HG03060 (cell line): ENCODE measurements around the gene RTN4RL1.

Experiments used
- ATAC-seq: cut with Tn5 transposase; IDR thresholded peaks from one replicate; pipeline ENCODE4 v1.9.1; 2021; ENCODE audit warnings: low read depth, moderate number of reproducible peaks; ENCODE audit not compliant: unreplicated experiment

Gene RTN4RL1

DNA sequence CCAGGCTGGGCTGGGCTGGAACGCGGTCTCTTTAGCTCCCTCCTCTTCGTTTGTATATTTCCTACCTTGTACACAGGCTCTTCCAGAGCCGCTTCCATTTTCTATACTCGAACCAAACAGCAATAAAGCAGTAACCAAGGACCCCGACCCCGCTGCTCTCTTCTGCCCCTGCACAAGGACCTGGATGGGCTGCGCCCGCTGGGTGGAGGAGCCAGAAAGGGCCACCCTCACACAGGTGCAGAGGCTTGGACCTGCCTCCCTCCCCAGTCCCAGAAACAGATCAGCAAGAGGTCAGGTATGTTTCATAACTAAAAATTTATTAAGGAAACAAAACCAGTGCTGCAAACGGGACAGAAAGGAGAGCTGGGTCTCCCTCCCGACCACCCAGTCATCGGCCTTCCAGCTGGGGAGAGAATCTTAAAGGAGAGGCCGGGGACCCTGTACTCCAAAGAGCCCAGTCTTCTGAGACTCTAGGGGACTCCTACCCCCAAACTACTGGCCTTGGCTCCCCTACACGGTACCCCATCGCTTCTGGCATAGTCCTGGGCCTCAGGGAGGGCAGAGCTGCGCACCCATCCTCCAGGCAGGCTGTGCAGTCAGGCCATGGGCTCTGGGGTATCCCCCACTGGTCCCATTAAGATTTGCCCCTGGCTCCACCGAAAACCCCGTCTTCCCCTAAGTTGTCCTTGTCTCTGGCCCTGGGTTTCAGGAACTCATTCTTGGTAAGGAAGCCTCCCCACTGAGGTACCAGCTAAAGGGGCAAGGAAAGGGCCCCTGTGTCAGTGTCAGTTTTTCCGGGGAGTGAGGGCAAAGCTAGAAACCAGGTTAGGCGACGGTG, 34.6 kb upstream of the RTN4RL1 start:
- ATAC-seq, result no peak

DNA sequence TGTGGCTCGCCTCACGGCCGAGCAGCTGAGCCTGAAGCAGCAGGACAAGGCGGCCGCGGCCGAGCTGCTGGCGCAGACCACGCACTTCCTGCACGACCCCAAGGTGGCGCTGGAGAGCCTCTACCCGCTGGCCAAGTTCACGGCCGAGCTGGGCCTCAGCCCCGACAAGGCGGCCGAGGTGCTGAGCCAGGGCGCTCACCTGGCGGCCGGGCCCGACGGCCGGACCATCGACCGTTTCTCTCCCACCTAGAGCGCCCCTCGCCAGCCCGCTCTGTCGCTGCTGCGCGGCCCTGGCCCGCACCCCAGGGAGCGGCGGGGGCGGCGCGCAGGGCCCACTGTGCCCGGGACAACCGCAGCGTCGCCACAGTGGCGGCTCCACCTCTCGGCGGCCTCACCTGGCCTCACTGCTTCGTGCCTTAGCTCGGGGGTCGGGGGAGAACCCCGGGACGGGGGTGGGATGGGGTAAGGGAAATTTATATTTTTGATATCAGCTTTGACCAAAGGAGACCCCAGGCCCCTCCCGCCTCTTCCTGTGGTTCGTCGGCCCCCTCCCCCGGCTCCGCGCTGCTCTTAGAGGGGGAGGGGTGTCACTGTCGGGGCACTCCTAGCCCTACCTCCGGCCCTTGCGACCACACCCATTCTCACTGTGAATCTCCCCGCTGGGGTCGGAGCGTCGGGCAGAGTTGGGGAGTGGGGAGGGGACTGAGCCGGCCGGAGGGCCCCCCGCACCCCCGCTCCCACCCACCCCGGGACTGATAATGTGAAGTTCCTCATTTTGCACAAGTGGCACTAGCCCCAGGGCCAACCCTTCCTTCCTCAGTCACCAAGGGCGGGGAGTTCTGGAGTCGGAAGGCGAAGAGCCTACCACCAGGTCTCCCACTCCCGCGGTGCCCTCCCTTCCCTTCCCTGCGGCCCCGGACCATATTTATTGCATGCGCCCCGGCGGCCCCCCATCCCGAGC, 33.7 kb upstream of the RTN4RL1 start:
- no peak for ATAC-seq

DNA sequence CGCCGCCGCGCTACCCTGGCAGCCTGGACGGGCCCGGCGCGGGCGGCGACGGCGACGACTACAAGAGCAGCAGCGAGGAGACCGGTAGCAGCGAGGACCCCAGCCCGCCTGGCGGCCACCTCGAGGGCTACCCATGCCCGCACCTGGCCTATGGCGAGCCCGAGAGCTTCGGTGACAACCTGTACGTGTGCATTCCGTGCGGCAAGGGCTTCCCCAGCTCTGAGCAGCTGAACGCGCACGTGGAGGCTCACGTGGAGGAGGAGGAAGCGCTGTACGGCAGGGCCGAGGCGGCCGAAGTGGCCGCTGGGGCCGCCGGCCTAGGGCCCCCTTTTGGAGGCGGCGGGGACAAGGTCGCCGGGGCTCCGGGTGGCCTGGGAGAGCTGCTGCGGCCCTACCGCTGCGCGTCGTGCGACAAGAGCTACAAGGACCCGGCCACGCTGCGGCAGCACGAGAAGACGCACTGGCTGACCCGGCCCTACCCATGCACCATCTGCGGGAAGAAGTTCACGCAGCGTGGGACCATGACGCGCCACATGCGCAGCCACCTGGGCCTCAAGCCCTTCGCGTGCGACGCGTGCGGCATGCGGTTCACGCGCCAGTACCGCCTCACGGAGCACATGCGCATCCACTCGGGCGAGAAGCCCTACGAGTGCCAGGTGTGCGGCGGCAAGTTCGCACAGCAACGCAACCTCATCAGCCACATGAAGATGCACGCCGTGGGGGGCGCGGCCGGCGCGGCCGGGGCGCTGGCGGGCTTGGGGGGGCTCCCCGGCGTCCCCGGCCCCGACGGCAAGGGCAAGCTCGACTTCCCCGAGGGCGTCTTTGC, 32.8 kb upstream of the RTN4RL1 start:
- ATAC-seq, result no peak

DNA sequence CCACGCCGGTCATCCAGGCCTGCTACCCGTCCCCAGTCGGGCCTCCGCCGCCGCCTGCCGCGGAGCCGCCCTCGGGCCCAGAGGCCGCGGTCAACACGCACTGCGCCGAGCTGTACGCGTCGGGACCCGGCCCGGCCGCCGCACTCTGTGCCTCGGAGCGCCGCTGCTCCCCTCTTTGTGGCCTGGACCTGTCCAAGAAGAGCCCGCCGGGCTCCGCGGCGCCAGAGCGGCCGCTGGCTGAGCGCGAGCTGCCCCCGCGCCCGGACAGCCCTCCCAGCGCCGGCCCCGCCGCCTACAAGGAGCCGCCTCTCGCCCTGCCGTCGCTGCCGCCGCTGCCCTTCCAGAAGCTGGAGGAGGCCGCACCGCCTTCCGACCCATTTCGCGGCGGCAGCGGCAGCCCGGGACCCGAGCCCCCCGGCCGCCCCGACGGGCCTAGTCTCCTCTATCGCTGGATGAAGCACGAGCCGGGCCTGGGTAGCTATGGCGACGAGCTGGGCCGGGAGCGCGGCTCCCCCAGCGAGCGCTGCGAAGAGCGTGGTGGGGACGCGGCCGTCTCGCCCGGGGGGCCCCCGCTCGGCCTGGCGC, 32.1 kb upstream of the RTN4RL1 start:
- ATAC-seq, result no peak

DNA sequence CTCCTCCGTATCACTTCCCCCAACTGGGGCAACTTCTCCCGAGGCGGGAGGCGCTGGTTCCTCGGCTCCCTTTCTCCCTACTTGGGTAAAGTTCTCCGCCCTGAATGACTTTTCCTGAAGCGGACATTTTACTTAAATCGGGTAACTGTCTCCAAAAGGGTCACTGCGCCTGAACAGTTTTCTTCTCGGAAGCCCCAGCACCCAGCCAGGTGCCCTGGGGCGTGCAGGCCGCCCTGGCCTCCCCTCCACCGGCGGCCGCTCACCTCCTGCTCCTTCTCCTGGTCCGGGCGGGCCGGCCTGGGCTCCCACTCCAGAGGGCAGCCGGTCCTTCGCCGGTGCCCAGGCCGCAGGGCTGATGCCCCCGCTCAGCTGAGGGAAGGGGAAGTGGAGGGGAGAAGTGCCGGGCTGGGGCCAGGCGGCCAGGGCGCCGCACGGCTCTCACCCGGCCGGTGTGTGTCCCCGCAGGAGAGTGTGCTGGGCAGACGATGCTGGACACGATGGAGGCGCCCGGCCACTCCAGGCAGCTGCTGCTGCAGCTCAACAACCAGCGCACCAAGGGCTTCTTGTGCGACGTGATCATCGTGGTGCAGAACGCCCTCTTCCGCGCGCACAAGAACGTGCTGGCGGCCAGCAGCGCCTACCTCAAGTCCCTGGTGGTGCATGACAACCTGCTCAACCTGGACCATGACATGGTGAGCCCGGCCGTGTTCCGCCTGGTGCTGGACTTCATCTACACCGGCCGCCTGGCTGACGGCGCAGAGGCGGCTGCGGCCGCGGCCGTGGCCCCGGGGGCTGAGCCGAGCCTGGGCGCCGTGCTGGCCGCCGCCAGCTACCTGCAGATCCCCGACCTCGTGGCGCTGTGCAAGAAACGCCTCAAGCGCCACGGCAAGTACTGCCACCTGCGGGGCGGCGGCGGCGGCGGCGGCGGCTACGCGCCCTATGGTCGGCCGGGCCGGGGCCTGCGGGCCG, 31.4 kb upstream of the RTN4RL1 start:
- ATAC-seq, result no peak

DNA sequence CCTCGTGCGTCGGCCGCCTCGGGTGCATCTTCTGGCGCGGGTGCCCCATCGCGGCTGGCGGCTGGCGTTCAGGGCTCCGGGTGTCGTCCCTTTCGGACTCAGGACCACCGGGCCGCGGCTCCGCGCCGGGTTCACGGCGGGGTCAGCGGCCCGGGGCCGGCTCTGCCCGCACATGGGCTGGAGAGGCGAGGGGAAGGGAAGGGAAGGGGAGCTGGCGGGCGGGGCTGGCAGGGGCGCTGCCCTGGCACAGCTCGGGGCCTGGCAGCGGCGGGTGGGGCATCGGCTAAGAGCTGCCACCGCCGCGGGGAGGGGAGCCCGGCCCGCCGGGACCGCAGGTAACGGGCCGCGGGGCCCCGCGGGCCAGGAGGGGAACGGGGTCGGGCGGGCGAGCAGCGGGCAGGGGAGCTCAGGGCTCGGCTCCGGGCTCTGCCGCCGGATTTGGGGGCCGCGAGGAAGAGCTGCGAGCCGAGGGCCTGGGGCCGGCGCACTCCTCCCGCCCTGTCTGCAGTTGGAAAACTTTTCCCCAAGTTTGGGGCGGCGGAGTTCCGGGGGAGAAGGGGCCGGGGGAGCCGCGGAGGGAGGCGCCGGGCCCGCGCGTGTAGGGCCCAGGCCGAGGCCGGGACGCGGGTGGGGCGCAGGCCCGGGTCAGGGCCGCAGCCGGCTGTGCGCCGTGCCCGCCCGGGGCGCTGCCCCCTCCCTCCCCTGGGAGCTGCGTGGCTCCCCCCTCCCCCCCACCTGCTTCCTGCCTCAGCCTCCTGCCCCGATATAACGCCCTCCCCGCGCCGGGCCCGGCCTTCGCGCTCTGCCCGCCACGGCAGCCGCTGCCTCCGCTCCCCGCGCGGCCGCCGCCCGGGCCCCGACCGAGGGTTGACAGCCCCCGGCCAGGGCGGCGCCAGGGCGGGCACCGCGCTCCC, 30.4 kb upstream of the RTN4RL1 start:
- no peak for ATAC-seq

DNA sequence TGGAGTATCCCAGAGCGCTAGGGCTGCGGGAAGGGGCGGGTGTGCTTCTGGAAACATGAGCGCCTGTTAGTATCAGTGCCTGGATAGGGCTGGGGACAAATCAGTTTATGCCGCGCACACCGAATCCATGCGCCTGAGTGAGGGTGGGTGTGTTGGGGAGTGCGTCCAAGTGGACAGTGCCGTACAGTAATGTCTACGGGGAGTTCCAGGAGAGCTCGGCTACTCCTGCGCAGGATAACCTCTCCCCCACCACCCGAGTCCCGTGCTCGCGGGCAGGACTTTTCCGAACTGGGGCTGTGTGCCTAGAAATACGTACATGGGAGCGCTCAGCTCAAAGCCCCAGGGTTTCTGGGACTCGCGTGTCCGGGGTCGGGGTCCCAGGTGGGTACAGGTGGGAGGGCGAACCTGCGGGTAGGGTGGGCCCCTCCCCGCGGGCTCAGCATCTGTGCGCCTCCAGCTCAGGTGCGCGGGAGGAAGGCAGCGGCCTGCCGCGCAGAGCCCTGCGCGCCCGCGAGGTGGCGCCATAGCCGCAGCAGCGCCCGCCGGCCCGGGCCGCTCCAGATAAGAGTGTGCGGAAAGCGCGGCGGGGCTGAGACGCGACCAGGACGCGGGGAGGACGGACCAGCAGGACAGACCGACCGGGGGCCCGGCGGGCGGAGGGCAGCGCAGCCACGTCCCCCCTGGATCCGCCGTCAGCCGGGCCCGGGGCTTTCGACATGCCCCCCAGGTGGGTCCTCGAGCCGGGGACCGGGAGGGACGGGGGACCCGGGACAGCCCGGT, 29.6 kb upstream of the RTN4RL1 start, which contains the start of gene HIC1:
HIC1 (plus strand) TSS at position 592 of the 780 bp plus-strand sequence. CDS start 1,588 bp downstream, outside the sequence.
- ATAC-seq, result no peak

DNA sequence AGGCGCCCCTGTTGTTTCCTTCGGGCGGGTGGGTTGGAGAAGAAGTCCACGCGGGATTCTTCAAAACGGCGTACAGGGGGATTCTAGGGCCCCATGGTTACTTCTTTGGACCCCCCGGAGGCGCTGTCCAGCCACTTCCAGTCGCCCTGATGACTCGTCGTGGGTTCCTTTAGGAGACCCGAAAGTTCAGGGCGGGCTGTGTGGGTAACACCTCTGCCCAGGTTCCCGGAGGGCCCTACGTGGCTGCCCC, 29.1 kb upstream of the RTN4RL1 start:
- no peak for ATAC-seq

DNA sequence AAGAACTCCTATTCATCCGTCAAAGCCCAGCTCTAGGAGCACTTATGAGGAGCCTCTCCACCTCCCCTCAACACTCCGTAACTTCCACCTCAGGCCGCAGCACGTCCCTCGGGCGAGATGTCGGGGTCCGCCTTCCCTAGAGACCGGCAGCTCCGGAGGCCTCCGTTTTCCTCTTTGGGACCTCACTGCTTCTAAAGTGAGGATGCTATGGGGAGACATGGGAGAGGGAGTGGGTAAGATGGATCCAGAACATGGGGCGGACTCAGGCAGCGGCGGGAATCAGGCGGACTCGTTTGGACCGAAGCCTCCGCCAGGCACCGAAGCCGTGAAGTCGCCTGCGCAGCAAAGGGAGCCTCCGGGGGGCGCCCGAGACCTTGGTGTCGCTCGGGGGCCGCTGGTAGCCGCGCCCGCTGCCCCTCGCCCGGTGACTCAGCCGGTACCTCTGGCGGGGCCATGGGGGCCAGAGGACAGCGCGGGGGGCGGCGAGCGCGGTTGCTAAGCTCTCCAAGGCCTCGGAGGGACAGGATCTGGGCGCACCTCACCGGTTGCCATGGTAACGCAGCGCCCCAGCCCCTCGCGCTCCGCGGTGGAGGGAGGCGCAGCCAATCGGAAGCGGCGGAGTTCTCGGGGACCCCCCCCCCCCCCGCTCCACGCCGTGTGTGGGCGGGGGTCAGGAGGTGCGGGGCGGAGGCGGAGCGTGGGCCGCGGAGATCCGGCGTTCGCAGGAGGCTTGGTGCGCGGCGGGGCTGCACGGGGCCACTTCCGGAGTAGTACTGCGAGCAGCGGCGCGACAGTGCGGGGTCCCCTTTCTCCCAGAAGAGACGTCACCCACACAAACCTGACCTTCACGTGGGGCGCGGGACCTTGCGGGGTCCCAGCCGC, 28.5 kb upstream of the RTN4RL1 start:
- ATAC-seq, result no peak

DNA sequence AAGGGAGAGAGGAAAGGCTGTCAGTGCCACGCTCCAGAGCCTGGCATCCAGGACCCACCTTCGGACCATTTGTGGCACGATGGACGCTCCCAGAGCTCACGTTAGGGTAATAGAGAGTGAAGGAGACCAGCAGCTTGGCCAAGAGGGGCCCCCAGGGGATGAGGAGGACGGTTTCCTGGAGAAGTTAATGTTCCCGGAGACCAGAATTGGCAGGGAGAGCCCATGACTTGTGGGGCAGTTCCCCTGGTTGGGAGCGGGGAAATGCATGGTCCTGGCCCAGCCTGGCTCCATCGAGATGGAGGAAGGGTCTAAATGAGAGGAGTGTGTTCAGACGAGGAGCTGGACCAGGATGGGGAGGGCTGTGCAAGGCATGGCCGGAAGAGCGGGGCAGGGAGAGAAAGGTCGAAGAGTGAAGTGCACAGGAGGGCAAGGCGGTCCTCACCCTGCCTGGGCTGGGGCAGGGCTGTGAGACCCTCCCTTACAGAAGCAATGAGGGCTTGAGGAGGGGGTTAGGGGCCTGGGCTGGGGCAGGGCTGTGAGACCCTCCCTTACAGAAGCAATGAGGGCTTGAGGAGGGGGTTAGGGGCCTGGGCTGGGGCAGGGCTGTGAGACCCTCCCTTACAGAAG, 26.9 kb upstream of the RTN4RL1 start:
- ATAC-seq, result no peak

DNA sequence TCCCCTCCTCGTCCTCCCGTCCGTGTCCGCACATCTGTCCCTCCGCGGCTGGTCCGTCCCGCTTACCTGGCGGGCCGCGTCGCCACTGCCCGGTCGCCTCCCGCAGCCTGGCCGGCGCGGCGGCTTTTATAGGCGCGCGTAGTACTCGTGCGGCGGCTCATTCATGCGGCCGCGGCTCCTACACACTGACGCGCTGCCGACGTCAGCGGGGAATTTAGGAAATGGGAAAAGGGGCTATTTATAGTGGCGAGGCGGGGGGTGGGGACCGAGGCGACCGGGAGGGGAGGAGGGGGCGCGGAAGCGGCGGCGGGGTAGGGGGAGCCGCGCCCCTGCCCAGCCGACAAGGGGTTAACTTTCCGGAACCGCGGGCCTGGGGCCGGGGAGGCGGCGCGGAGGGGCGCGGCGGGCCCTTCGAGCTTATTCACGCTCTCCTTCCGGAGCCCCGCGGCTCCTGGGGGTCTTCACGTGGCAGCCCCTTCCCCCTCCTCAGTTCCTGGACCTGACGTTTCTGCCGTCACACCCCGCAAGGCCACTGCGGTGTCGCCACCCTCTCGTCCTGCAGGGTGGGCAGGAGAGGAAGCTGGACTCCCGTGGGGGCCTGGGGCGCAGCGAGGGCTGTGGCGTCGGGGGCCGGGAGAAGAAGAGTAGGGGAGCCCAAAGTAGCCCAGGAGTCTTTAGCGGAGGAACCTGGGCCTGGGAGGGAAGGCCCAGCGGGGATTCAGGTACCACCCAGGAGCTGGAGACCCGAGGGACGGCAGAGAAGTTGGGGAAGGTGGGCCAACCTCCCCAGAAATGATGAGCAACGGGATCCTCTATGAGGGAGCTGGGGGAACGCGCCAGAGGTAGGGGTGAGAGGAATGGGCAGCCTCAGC, 26.2 kb upstream of the RTN4RL1 start:
- ATAC-seq, result no peak

DNA sequence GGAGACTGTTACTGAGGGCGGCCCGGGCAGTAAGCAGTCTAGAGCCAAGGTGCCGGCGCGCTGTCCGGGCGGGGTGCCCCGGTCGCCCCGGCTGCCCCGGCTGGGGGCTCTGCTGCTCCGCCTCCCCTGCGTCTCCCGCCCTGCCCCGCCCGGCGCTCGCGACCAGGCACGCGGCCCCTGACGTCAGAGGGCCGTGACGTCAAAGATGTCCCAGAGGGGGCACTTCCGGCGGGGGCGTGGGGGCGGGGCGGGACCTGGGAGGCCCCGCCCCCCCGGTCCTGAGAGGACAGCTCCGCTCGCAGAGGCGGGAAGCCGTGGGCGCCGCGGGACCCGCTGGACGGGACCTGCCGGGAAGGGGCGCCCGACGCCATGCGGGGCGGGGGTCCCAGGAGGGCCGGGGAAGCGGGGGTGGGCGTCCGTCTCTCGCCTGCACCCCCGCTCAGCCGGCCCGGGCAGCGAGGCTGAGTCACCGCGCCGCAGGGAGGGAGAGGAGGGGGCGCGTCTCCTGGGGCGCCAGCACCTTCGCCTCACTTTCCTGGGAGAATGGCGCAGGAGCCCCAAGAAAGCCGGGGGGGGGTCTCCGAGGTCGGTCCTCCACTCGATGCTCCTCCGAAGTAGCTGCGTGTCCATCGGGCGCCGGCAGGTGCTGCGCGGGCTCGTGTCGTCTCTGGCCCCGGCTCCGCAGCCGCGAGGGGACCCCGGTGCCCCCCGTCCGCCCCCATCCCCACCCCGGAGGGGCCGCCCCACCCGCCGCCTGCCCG, 25.3 kb upstream of the RTN4RL1 start:
- no peak for ATAC-seq

DNA sequence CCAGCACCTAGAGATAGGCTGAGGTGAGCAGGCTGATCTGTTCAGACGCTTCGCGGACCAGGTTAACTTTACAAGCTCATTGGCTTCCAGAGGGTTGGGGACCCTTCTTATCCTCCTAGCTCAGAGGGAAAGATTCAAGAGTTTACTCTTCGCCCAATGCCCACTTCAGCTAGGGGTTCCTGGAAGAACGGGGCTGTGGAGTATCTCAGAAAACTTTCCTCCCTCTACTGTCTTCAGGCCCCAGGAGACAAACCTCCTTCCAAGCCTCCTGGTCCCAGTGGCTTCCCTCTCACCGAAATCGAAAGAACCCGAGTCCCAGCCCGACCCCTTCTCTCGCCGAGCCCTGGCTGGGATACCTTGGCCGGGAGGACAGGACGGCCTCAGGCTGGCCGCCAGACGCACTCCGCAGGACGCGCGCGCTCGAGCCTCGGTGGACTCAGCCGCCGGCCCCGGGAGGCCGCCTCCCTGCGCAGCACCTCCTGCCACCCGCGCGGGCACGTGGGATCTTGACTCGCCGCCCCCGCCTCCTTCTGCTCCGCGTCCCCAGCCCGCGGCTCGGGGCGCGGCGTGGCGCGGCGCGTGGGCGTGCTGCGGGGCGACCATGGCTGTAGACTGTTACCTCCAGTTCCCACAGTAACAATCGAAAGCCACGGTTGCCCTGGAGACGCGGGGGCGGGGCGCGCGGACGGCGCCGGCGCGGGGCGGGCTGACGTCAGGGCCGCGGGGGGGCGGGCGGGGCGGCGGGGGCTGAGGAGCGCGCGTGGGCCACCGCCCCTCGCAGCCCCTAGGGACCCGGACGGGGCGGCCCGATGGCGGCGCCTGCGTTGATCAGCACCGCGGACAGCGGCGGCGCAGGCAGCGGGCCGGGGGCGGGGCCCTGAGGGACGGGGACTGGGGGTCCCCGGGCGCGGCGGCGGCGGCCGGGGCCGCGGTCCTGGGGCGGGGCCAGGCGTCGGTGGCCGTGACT, 24.5 kb upstream of the RTN4RL1 start:
- ATAC-seq, result no peak
